GM10266 (cell line): ENCODE data around the gene ANP32A.
"Not testable (repeated sequence)": the region's sequence is repeated elsewhere in the genome, so short reads cannot be mapped to it uniquely, and the experiment has no call there.

Source experiments
- DNase-seq: peaks from one replicate; pipeline ENCODE4 v3.0.0; 2012; ENCODE audit errors: extremely low spot score
- TF ChIP-seq, protein P1 (sequence below): IDR thresholded peaks from 2 replicates; pipeline ENCODE4 v1.5.1; 2012; ENCODE audit warnings: mild to moderate bottlenecking, low read depth; ENCODE audit not compliant: control insufficient read depth, insufficient read depth; ENCODE audit errors: missing control alignments

The ANP32A gene

DNA sequence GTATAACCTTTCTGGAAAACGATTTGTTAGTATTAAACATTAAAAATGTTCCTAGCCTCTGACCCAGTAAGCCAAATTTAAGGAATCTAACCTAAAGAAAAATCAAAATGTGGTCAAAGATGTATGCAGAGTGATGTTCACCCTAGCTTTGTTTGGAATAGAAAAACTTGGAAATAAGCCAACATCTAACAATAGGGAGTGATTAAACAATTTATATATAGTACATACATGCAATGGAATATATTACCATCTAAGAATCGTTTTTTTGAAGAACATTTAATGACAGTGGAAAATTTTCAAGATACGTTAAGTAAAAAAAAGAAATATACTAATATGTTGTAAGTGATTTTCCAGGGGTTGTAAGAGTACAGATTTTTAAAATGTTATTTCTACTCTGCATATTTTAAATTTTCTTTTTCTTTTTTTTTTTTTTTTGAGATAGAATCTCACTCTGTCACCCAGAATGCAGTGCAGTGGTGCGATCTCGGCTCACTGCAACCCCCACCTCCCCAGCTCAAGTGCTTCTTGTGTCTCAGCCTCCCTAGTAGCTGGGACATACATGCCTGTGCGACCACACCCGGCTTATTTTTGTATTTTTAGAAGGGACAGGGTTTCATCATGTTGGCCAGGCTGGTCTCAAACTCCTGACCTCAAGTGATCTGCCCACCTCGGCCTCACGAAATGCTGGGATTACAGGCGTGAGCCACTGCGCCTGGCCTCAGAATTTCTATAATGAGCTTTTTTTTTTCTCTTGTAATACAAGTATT lies 54.9 kb downstream of the ANP32A start:
- no peak for DNase-seq
- TF ChIP-seq, protein P1, sequence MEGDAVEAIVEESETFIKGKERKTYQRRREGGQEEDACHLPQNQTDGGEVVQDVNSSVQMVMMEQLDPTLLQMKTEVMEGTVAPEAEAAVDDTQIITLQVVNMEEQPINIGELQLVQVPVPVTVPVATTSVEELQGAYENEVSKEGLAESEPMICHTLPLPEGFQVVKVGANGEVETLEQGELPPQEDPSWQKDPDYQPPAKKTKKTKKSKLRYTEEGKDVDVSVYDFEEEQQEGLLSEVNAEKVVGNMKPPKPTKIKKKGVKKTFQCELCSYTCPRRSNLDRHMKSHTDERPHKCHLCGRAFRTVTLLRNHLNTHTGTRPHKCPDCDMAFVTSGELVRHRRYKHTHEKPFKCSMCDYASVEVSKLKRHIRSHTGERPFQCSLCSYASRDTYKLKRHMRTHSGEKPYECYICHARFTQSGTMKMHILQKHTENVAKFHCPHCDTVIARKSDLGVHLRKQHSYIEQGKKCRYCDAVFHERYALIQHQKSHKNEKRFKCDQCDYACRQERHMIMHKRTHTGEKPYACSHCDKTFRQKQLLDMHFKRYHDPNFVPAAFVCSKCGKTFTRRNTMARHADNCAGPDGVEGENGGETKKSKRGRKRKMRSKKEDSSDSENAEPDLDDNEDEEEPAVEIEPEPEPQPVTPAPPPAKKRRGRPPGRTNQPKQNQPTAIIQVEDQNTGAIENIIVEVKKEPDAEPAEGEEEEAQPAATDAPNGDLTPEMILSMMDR: no peak

DNA sequence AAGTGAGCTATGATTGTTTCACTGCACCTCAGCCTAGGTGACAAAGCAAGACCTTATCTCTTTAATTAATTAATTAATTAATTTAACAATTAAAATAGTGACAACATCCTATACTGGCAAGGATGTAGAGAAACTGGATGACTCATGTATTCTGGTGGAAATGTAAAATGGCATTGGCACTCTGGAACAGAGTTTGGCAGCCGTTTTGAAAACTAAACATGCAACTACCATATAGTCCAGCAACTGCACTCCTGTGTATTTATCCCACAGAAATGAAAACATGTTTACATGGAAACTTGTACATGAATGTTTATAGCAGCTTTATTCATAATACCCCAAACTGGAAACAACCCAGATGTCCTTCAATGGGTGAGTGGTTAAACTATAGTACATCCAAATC lies 56.6 kb downstream of the ANP32A start:
- no peak for DNase-seq

DNA sequence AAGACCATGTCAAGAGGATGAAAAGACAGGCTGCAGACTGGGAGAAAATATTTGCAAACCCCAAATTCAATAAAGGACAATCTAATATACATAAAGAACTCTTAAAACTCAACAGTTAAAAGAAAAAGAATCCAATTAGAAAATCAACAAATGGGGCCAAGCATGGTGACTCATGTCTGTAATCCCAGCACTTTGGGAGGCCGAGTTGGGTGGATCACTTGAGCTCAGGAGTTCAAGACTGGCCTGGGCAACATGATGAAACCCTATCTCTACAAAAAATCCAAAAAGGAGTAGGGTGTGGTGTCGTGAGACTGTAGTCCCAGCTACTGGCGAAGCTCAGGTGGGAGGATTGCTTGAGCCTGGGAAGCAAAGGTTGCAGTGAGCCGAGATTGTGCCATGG lies 57.6 kb downstream of the ANP32A start:
- TF ChIP-seq, protein P1: no peak
- no peak for DNase-seq

More for the DNA sequence above, 56.6 kb downstream of the ANP32A start:
- TF ChIP-seq, protein P1: no peak

DNA sequence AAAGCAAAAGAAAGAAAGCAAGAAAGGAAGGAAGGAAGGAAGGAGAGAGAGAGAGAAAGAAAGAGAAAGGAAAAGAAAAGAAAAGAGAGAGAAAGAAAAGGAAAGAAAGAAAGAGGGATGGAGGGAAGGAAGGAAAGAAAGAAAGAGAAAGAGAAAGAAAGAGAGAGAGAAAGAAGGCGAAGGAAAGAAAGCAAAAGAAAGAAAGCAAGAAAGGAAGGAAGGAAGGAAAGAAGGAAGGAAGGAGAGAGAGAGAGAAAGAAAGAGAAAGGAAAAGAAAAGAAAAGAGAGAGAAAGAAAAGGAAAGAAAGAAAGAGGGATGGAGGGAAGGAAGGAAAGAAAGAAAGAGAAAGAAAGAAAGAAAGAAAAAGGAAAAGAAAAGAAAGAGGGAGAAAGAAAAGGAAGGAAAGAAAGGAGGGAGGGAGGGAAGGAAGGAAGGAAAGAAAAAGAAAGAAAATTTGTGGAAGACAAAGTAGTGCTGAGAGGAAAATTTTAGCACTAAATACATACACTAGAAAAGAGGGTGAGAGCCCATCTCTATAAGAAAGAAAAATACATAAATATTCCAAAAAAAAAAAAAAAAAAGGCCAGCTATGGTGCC lies 60.6 kb downstream of the ANP32A start:
- DNase-seq: not testable (repeated sequence)

DNA sequence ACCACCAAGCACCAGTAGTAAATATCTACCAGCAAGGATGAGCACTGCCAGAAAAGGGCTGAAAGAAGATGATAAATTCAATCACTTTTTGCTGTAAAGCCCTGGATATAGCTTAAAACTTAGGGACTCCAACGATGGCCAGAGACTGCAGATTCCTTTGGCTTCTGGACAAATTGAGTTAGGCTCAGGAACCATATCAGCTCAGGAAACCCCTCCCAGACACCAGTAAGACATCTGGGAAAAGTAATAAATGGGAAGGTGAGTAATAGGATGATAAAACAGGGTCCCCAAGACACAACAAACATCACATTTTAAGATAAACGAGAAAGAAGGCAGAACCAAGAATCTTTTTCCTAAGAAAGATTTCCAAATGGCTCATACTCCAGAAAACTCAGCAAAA lies 65.0 kb downstream of the ANP32A start:
- TF ChIP-seq, protein P1: no peak
- no peak for DNase-seq

DNA sequence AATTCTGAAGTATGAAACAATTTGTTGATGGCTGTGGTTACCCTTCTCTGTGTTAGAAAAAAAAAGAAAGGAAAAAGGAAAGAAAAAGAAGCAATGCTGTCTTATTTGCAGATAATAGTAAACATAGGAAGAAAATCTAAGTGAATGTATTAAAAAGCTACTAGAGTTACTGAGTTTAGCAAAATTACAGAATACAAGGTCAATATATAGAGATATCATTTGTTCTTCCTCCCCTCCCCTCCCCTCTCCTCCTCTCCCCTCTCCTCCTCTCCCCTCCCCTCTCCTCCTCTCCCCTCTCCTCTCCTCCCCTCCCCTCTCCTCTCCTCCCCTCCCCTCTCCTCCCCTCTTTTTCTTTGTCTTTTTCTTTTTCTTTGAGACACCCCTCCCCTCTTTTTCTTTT lies 69.1 kb downstream of the ANP32A start:
- TF ChIP-seq, protein P1: no peak
- DNase-seq: no peak

DNA sequence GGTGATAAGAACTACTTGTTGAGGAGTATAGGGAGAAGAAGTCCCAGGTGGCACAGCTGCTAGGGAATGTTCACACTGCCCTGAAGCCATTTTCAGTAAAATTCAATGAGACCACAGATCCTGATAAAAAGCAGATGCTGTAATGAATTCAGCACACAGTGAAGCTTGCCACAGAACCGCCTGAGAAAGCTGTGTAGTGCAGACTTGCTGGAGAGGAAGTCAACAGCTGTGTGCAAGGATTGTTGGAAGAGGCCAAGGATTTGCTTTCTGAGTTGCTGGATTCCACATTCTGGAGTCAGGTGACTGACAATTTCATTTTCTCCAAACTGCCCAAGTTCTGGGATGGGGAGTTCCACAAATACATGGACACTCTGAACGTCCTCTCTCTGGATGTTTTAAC lies 70.9 kb downstream of the ANP32A start:
- DNase-seq: no peak
- TF ChIP-seq, protein P1: no peak
